ENCODE measurements around the gene ACTR3C.

The ACTR3C gene

DNA sequence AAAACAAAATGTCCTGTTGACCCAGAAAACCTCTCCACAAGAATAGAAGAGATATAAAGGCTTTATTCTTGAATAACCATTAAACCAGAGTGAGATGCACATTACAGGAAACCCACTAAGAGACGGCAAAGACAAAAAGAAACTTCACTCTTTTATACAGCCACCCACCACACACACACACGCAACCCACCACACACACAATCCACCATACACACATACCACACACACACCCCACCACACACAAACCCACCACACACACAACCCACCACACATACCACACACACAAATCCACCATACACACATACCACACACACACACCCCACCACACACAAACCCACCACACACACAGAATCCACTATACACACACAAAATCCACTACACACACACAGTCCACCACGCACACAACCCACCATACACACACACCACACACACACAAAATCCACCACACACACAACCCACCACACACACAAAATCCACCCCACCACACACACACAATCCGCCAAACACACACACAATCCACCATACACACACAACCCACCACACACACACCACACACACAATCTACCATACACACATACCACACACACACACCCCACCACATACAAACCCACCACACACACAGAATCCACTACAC, 35.8 kb upstream of the ACTR3C start:
- no peak for DNase-seq

GRCh38 chr7:150358433-150358832, 35.1 kb upstream of the ACTR3C start:
- no peak for DNase-seq

- DNase-seq = no peak
Measured at GRCh38 chr7:150357771-150358427, 34.6 kb upstream of the ACTR3C start.

GRCh38 chr7:150357270-150357669, 33.9 kb upstream of the ACTR3C start:
- peak; percentile 73 for DNase-seq

GRCh38 chr7:150356265-150356897, 33.0 kb upstream of the ACTR3C start:
- DNase-seq = no peak

DNA sequence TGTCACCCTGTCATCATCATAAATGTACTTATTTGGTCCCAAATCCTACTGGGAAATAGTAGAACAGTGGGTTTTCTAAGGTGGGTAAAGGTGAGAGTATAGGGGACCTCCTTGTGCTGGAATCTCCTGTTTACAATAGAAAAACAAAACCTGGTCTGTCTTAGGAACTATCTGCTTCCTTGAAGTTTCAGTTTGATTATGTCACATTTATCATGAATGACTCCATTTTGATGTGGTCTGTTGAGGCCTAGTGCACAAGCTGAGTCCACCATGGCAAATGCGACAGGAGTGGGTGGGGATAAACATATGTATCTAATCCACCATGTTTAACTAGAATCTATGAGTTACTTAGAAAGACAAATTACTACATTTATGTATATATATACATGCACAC, 32.3 kb upstream of the ACTR3C start:
- DNase-seq = no peak

- no peak for DNase-seq
Measured at GRCh38 chr7:150351587-150352194, 28.3 kb upstream of the ACTR3C start.

- no peak for DNase-seq
Measured at GRCh38 chr7:150346922-150347321, 23.6 kb upstream of the ACTR3C start.

DNA sequence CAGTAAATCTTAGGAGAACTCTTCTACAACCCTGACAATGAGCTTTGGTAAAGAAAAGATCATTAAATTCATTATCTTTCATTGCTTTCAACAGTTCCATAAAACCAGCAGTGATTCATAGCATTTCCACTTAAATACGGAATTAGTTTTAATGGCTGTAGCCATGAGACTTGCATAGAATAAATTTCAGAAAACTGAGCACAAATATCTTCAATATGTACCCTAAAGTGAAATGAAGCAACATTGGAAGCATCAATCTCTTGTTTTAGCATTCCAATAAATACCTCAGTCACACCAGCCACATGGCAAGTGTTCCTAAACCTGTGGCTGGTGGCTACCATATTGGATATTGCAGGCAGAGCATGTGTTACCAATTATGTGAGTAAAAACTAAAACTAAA, 21.7 kb upstream of the ACTR3C start:
- DNase-seq = no peak

DNA sequence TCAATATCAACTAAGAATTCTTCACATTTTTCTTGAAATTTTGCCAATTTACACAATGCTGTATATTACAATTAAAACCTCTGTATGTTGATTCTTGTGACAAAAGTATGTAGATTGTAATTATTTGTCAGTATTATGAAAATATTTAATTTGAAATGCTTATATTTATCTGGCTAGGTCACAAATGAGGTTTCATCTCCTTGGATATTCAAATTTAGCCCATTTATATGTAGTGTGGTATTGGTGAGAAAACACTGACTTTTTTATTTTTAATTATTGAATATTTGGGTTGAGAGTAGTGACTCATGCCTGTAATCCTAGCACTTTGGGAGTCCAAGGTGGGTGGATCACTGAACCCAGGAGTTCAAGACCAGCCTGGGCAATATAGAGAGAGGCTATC, 21.0 kb upstream of the ACTR3C start:
- DNase-seq = no peak

DNA sequence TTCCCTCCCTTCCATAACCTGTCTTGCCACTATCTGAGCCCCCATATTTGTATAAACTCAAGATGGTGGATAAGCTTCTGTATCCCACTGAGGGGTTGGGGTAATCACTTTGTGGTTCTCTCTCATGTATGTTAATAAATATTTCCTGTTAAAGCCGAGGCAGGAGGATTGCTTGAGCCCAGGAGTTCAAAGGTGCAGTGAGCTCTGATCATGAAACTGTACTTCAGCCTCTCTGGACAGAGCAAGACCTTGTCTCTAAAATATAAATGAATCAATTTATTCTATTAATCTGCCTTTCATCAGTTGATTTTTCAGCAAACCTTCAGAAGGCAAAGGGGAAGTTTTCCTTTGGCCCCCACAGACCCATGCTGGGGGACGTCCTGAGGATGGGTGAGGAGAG, 19.9 kb upstream of the ACTR3C start:
- no peak for DNase-seq

- DNase-seq = no peak
Measured at GRCh38 chr7:150342121-150342408, 18.7 kb upstream of the ACTR3C start.

DNA sequence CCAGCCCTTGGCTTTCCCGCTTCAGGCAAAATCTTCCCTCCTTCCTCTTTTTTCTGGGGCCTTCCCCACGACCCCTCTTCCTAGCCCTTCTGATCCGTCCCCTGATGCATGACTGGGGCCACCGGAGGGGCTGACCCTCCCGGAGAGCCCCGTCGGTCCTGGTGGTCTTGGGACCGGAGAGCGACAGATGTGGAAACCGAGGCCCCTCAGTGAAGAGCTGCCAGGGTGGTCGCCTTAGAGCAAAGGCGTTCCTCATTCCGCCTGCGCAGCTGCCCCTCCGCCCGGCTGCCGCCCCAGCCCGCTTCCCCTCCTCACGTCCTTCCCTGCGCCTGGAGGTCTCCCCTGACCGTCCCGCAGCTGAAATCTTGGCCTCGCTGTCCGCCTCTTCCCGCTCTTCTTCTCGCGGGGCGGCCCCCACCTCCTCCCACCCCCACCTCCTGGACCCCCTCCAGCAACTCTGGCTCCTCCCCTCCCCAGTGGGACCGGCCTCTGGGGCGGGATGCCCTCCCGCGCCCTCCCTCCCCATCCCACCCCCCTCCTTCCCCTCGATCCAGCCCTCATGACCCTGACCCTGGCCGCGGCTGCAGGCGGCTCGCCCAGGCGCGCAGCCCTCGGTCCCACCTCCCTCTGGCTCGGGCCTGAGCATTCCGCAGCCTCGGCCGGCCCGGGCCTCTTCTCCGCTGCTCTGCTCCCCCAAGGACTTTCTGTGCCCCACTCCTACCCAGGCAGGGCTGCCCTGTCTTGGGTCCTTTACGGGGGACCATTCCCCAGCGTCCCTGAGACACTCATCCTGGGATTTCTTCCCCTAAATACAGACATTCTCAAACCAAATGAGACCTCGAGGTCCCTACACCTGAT, 18.1 kb upstream of the ACTR3C start, which contains the start of gene RARRES2:
RARRES2 (minus strand) TSS at position 367 of the 858 bp plus-strand sequence. CDS start 1,020 bp downstream, outside the sequence.
- DNase-seq = no peak

GRCh38 chr7:150340875-150341262, 17.5 kb upstream of the ACTR3C start:
- no peak for DNase-seq

- DNase-seq = no peak
Measured at GRCh38 chr7:150340024-150340749, 16.8 kb upstream of the ACTR3C start.

DNA sequence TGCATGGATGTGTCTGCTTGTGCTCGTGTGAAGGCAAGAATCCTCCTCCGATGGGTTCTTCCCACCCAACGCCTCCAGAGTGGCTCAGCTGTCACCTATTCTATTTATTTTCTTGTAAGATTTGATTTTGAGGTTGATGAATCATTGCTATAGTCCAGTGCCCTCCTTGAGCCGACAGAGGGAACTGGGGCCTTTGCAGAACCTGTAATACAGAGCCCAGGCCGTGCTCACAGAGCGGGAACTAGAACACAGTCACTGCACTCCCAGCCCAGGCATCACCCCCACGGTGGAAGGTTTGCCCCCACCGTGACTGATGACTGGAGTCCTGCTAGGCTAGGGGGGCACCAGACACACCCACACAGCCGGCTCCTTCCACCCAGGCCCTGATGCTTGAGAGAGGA, 16.1 kb upstream of the ACTR3C start:
- no peak for DNase-seq

GRCh38 chr7:150338166-150338829, 15.0 kb upstream of the ACTR3C start:
- no peak for DNase-seq

GRCh38 chr7:150337659-150338081, 14.3 kb upstream of the ACTR3C start:
- DNase-seq = no peak

DNA sequence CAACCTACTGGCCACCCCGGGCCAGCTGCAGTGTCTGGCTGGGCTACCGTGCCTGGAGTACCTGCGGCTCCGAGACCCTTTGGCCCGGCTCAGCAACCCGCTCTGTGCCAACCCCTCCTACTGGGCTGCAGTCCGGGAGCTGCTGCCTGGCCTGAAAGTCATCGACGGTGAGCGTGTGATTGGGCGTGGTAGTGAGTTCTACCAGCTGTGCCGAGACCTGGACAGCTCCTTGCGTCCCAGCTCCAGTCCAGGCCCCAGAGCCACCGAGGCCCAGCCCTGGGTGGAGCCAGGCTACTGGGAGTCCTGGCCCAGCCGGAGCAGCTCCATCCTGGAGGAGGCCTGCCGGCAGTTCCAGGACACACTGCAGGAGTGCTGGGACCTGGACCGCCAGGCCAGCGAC, 13.8 kb upstream of the ACTR3C start:
- DNase-seq = no peak

DNA sequence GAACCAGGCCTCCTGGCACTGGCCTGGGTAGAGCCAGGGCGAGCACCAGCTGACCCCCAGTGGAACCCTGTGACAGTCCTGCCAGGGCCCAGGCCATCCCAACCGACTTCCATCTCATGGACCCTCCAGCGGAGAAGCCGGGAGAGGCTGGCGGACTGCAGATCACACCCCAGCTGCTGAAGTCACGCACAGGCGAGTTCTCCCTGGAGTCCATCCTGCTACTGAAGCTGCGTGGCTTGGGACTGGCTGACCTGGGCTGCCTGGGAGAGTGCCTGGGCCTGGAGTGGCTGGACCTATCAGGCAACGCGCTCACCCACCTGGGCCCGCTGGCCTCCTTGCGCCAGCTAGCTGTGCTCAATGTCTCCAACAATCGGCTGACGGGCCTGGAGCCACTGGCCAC, 13.4 kb upstream of the ACTR3C start:
- no peak for DNase-seq

- no peak for DNase-seq
Measured at GRCh38 chr7:150335774-150336112, 12.4 kb upstream of the ACTR3C start.

Data from NCI-H2171 (cell line).